BE2C (cell line): Measurements from ENCODE around the gene RTN3.

Experiments
- DNase-seq: peaks from one replicate; pipeline ENCODE4 v3.0.0-alpha.2; 2020
- H3K27me3 ChIP-seq: fragments of 250-450 bp; sonication (Bioruptor Pico); 2 replicates; pipeline ENCODE4 v1.5.1; 2020; ENCODE audit warnings: mild to moderate bottlenecking
- H3K36me3 ChIP-seq: fragments of 250-450 bp; sonication (Bioruptor Pico); 2 replicates; pipeline ENCODE4 v1.5.1; 2020; ENCODE audit warnings: mild to moderate bottlenecking
- H3K4me1 ChIP-seq: fragments of 250-450 bp; sonication (Bioruptor Pico); 2 replicates; pipeline ENCODE4 v1.5.1; 2020
- H3K4me3 ChIP-seq: 2 replicates; pipeline ENCODE4 v1.5.1; 2011; ENCODE audit warnings: low read depth, low read length
- H3K9me3 ChIP-seq: fragments of 250-450 bp; sonication (Bioruptor Pico); 2 replicates; pipeline ENCODE4 v1.5.1; 2020
- TF ChIP-seq, protein P1 (sequence below): IDR thresholded peaks from 2 replicates; pipeline ENCODE4 v1.5.1; 2012; ENCODE audit warnings: mild to moderate bottlenecking, low read depth, low read length

RTN3 gene

DNA sequence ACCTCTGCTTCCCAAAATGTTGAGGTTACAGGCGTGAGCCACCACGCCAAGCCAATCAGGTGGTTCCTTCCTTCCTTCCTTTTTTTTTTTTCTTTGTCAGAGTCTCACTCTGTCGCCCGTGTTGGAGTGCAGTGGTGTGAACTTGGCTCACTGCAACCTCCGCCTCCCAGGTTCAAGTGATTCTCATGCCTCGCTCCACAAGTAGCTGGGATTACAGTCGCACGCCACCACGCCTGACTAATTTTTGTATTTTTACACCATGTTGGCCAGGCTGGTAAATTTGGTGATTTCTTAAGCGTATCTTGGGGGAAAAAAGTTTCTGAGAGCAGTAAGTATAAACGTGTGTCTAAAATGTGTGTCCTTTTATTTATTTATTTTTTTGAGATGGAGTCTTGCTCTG, 113.8 kb downstream of the RTN3 start:
- no peaks in the 10 kb centered on the region for H3K9me3 ChIP-seq
- H3K36me3 ChIP-seq = no peaks in the 10 kb centered on the region
- no peak overlapping the region for H3K4me3 ChIP-seq
- no peaks in the 10 kb centered on the region for H3K4me1 ChIP-seq
- DNase-seq = no peak
- H3K27me3 ChIP-seq = no peaks in the 10 kb centered on the region
- TF ChIP-seq, protein P1, sequence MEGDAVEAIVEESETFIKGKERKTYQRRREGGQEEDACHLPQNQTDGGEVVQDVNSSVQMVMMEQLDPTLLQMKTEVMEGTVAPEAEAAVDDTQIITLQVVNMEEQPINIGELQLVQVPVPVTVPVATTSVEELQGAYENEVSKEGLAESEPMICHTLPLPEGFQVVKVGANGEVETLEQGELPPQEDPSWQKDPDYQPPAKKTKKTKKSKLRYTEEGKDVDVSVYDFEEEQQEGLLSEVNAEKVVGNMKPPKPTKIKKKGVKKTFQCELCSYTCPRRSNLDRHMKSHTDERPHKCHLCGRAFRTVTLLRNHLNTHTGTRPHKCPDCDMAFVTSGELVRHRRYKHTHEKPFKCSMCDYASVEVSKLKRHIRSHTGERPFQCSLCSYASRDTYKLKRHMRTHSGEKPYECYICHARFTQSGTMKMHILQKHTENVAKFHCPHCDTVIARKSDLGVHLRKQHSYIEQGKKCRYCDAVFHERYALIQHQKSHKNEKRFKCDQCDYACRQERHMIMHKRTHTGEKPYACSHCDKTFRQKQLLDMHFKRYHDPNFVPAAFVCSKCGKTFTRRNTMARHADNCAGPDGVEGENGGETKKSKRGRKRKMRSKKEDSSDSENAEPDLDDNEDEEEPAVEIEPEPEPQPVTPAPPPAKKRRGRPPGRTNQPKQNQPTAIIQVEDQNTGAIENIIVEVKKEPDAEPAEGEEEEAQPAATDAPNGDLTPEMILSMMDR = no peak

DNA sequence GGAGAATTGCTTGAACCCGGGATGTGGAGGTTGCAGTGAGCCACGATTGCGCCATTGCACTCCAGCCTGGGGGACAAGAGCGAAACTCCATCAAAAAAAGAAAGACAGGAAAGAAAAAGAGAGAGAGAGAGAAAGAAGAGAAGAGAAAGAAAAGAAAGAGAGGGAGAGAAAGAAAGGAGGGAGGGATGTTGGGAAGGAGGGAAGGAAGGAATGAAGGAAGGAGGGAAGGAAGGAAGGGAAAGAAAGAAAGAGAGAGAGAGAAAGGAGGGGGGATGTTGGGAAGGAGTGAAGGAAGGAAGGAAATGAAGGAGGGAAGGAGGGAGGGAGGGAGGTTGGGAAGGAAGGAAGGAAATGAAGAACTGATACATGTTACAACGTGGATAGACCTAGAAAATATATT, 119.6 kb downstream of the RTN3 start:
- Histone ChIP-seq H3K9me3 (no peaks in the 10 kb centered on the region), H3K4me1 (peaks cover 3% of the 10 kb centered on the region; the same call in 1 of the 2 replicates), H3K36me3 (no peaks in the 10 kb centered on the region), H3K4me3 (no peak overlapping the region), H3K27me3 (no peaks in the 10 kb centered on the region)
- DNase-seq = no peak
- TF ChIP-seq, protein P1 = no peak

- peaks cover 3% of the 10 kb centered on the region; the same call in 1 of the 2 replicates for H3K4me1 ChIP-seq
- TF ChIP-seq, protein P1 = no peak
- no peaks in the 10 kb centered on the region for H3K9me3 ChIP-seq
- DNase-seq = peak; percentile 29
- no peaks in the 10 kb centered on the region for H3K27me3 ChIP-seq
- no peak overlapping the region for H3K4me3 ChIP-seq
- H3K36me3 ChIP-seq = no peaks in the 10 kb centered on the region
Measured at GRCh38 chr11:63802637-63803414, 121.5 kb downstream of the RTN3 start.

DNA sequence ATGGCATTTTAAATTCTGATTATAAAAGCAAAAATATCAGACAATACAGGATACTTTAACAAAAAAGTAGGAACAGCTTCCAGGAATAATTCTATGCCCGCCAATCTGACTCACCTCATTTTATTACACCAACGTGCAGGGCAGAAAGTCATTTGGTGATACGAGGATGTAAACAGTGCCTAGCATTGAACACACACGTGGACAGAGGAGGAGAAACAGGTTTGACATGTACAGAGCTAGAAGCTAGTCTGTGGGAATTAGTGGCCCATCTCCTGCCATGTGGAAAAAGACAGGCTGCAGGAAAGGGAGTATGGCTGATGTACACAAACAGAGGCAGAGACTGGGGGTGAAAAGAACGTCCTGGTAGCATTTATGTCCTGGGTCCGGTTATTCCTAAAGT, 123.0 kb downstream of the RTN3 start:
- no peaks in the 10 kb centered on the region for H3K27me3 ChIP-seq
- H3K4me1 ChIP-seq = peaks cover 3% of the 10 kb centered on the region; the same call in 1 of the 2 replicates
- H3K36me3 ChIP-seq = no peaks in the 10 kb centered on the region
- H3K4me3 ChIP-seq = no peak overlapping the region
- no peak for DNase-seq
- TF ChIP-seq, protein P1 = no peak
- no peaks in the 10 kb centered on the region for H3K9me3 ChIP-seq

GRCh38 chr11:63805844-63806415, 124.6 kb downstream of the RTN3 start:
- H3K4me1 ChIP-seq = peaks cover 3% of the 10 kb centered on the region; the same call in 1 of the 2 replicates
- no peak for DNase-seq
- H3K27me3 ChIP-seq = no peaks in the 10 kb centered on the region
- TF ChIP-seq, protein P1 = no peak
- H3K9me3 ChIP-seq = no peaks in the 10 kb centered on the region
- no peaks in the 10 kb centered on the region for H3K36me3 ChIP-seq
- H3K4me3 ChIP-seq = no peak overlapping the region
